Muscle of leg (tissue), 11 donors: ENCODE results near the gene SPRR4. TPM values are rescaled to one million over a fixed set of nuclear protein-coding genes. Genes with fewer than 3 reads are reported as not detected.

Experiments used
- DNase-seq: peaks from one replicate; pipeline ENCODE4 v3.0.0; 2013
- H3K27ac ChIP-seq: one replicate; pipeline ENCODE4 v1.5.1; 2013; ENCODE audit warnings: mild to moderate bottlenecking, low read length, control low read depth
- H3K27me3 ChIP-seq: one replicate; pipeline ENCODE4 v1.6.1; 2013; ENCODE audit warnings: low read length; ENCODE audit not compliant: control insufficient read depth, insufficient read depth
- H3K36me3 ChIP-seq: one replicate; pipeline ENCODE4 v1.6.1; 2013; ENCODE audit warnings: low read length; ENCODE audit not compliant: control insufficient read depth, insufficient read depth
- H3K4me1 ChIP-seq: one replicate; pipeline ENCODE4 v1.6.1; 2013; ENCODE audit warnings: low read length; ENCODE audit not compliant: control insufficient read depth, insufficient read depth
- H3K4me3 ChIP-seq: one replicate; pipeline ENCODE4 v1.5.1; 2013; ENCODE audit warnings: low read length, control low read depth
- H3K9me3 ChIP-seq: replicated peaks from 2 replicates; pipeline ENCODE4 v1.6.1; 2013; ENCODE audit warnings: low read depth, low read length; ENCODE audit not compliant: control insufficient read depth
- WGBS: methylation state at CpG from one replicate; pipeline ENCODE4 v1.1.5; 2013; ENCODE audit warnings: missing lambda C conversion rate; ENCODE audit not compliant: insufficient coverage; 5-methylcytosine and 5-hydroxymethylcytosine counted together
- polyA plus RNA-seq, 8 donors: library from polyadenylated mRNA; unstranded; fragments of 120-200 nt; gene quantifications; one replicate each; pipeline versions ENCODE4 v1.2.1 to v1.2.3, GENCODE V29; 2013; ENCODE audit warnings: inconsistent platforms in 1 of 8, low replicate concordance in 1 of 8; ENCODE audit not compliant: insufficient read length in 8 of 8, insufficient read depth in 1 of 8
- total RNA-seq: library from RNA; stranded (reverse); fragments of 120-200 nt; gene quantifications from one replicate; pipeline ENCODE4 v1.2.4, GENCODE V29; 2013

Gene SPRR4
- total and polyA plus RNA-seq, 9 donors: not detected

DNA sequence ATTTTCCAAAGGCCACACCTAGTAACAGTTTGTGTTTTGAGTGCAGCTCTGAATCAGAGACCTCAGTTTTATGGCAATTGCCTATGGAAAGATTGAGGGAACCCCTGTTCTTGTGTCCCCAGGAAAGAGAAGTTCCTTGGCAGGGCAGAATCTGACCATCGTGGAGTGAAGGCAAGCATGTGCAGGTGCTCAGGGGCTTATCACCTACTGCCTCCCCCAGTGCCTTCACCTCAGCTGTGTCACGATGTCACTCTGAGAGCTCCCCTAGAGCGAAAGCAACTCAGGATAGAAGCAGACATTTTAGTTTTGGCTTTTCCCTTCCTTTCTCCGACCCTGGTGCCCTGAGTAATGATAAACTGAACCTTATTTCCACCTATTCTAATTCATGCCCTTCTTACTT lies 11.6 kb downstream of the SPRR4 start:
- Histone ChIP-seq H3K4me1 (no peaks in the 10 kb centered on the region), H3K27ac (no peak overlapping the region), H3K36me3 (no peaks in the 10 kb centered on the region), H3K27me3 (no peaks in the 10 kb centered on the region), H3K4me3 (no peak overlapping the region), H3K9me3 (no peaks in the 10 kb centered on the region)
- no peak for DNase-seq
- 81% methylated on average over 4 of the region's 4 CpGs for WGBS

DNA sequence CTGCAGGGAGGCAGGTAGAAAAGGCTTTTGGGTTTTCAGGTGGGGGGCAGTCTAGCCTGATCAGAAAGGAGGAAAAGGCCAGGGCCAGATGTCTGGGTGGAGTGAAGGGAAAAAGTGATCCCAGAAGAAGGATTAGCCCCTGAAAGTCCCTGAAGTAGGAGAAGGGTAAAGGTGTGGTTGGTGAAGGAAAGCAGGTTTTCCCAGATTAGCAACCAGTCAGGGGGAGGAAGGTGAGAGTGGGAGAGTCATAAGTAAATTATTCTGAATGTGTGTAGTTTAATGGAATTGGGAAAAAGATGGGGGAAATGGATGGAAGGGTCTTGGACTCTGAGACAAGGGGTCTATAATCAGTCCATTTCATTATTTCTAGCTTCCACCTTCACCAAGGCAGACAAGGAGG lies 12.8 kb downstream of the SPRR4 start:
- H3K9me3 ChIP-seq: no peaks in the 10 kb centered on the region
- no peaks in the 10 kb centered on the region for H3K36me3 ChIP-seq
- no peak overlapping the region for H3K27ac ChIP-seq
- no peaks in the 10 kb centered on the region for H3K4me1 ChIP-seq
- no peaks in the 10 kb centered on the region for H3K27me3 ChIP-seq
- no peak for DNase-seq
- no peak overlapping the region for H3K4me3 ChIP-seq

DNA sequence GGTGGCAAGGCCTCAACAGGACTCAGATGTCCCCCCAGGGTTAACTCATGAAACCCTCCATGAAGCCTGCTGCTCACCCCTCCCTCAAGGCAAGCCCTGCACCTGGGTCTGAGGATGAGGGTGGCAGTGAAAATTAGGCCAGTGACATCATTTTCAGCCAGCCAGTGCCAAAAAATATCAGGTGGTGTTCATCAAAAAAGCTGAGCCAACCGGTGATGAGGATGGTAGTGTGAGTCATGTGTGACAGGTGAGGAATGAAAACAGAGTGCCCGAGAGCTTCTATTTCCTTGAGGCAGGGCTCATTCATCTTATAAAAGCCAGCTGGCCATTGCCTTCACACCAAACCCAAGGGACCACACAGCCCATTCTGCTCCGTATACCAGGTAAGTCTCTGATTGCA lies 13.3 kb downstream of the SPRR4 start, which contains the start of gene SPRR1A:
Gene SPRR1A (plus strand): TSS at position 339 of the 400 bp plus-strand sequence. CDS start 1,150 bp downstream, outside the sequence.
- Histone ChIP-seq H3K4me3 (no peak within 1 kb of the TSS), H3K27ac (no peak within 1 kb of the TSS), H3K4me1 (no peaks in the 10 kb centered on the region), H3K9me3 (no peaks in the 10 kb centered on the region), H3K36me3 (no peaks in the 10 kb centered on the region), H3K27me3 (no peaks in the 10 kb centered on the region)
- DNase-seq: no peak
- WGBS: 100% methylated on average over 1 of the region's 3 CpGs

DNA sequence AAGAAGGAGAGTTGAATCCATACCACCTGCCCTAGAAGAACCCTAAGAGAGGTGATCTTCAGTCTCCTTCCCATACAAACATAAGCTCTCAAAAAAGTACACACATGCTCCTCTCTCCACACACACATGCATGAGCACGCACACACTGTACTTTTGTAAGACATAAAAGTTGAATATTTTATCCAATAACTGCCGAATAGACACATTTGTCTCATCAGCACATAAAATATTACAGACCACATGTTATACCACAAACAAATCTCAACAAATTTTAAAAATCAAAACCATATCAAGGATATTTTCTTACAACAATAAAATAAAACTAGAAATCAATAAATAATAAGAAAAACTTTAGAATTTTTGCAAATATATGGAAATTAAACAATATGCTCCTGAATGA lies 16.1 kb downstream of the SPRR4 start:
- Histone ChIP-seq H3K27me3 (no peaks in the 10 kb centered on the region), H3K36me3 (no peaks in the 10 kb centered on the region), H3K27ac (no peak overlapping the region), H3K9me3 (no peaks in the 10 kb centered on the region), H3K4me3 (no peak overlapping the region), H3K4me1 (no peaks in the 10 kb centered on the region)
- WGBS: no CpG with 5 or more reads among the region's 2 CpGs
- DNase-seq: no peak

DNA sequence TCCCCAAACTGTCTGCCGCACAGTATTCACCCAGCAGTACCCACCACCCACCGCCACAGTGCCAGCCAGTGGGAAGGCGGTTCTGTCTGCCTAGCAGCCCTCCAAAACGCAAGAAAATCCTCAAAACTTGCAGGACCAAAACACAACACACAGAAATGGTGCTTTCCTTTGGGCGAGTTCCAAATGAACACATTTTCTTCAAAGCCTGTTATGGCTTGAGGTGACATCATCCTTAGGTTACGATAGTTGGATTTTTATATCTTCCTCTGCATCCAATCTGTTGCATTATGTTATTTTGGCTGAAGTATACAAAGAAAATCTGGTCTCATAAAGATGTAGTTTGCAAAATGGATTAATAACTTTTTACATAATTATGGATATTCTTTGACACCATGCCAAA lies 22.7 kb downstream of the SPRR4 start:
- 90% methylated on average over 2 of the region's 6 CpGs for WGBS
- no peaks in the 10 kb centered on the region for H3K4me1 ChIP-seq
- H3K4me3 ChIP-seq: no peak overlapping the region
- H3K9me3 ChIP-seq: peaks cover 3% of the 10 kb centered on the region
- no peak overlapping the region for H3K27ac ChIP-seq
- no peaks in the 10 kb centered on the region for H3K27me3 ChIP-seq
- no peaks in the 10 kb centered on the region for H3K36me3 ChIP-seq
- DNase-seq: no peak

GRCh38 chr1:152995842-152996241 lies 25.4 kb downstream of the SPRR4 start:
- no peak for DNase-seq
- H3K36me3 ChIP-seq: no peaks in the 10 kb centered on the region
- no peak overlapping the region for H3K27ac ChIP-seq
- H3K4me3 ChIP-seq: no peak overlapping the region
- H3K9me3 ChIP-seq: peaks cover 3% of the 10 kb centered on the region
- no peaks in the 10 kb centered on the region for H3K27me3 ChIP-seq
- no peaks in the 10 kb centered on the region for H3K4me1 ChIP-seq
- WGBS: no CpG with 5 or more reads among the region's 1 CpG

- no peak for DNase-seq
- Histone ChIP-seq H3K27ac (no peak overlapping the region), H3K27me3 (no peaks in the 10 kb centered on the region)
Observed at GRCh38 chr1:152996633-152997400, 26.4 kb downstream of the SPRR4 start.

GRCh38 chr1:152997901-152998300 lies 27.5 kb downstream of the SPRR4 start:
- H3K36me3 ChIP-seq: no peaks in the 10 kb centered on the region
- H3K4me3 ChIP-seq: no peak overlapping the region
- no peak for DNase-seq
- H3K27me3 ChIP-seq: no peaks in the 10 kb centered on the region
- 20% methylated on average over 2 of the region's 7 CpGs for WGBS
- H3K27ac ChIP-seq: no peak overlapping the region
- H3K4me1 ChIP-seq: no peaks in the 10 kb centered on the region
- peaks cover 3% of the 10 kb centered on the region for H3K9me3 ChIP-seq

More at GRCh38 chr1:152996633-152997400, 26.4 kb downstream of the SPRR4 start:
- no peaks in the 10 kb centered on the region for H3K4me1 ChIP-seq
- no peaks in the 10 kb centered on the region for H3K36me3 ChIP-seq
- H3K9me3 ChIP-seq: peaks cover 3% of the 10 kb centered on the region
- H3K4me3 ChIP-seq: no peak overlapping the region
- WGBS: 18% methylated on average over 3 of the region's 5 CpGs

GRCh38 chr1:152998476-152998875 lies 28.0 kb downstream of the SPRR4 start:
- no peak for DNase-seq
- H3K4me3 ChIP-seq: no peak overlapping the region
- H3K36me3 ChIP-seq: no peaks in the 10 kb centered on the region
- H3K27me3 ChIP-seq: no peaks in the 10 kb centered on the region
- H3K27ac ChIP-seq: no peak overlapping the region
- peaks cover 3% of the 10 kb centered on the region for H3K9me3 ChIP-seq
- H3K4me1 ChIP-seq: no peaks in the 10 kb centered on the region
- WGBS: 100% methylated on average over 1 of the region's 4 CpGs

DNA sequence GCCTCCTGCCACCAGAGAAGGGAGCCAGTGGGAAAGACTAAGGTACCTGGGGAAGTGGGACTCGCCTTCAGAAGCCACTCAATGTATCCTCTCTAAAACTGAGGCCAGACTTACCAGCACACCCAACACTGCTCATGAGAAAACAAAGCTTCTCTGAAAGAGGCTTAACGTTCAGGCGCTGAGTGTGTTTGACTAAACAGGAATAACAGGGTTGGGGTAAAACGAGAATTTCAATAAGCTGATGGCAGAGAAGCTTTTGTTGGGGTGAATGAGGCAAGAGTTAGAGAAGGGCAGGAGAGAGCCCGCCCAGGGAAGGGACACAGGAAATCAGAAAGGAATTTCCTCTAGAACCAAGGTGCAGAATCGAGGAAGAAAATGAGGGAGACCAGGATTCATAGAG lies 29.4 kb downstream of the SPRR4 start:
- Histone ChIP-seq H3K4me1 (no peaks in the 10 kb centered on the region), H3K27ac (no peak overlapping the region), H3K36me3 (no peaks in the 10 kb centered on the region), H3K4me3 (no peak overlapping the region), H3K9me3 (peaks cover 3% of the 10 kb centered on the region), H3K27me3 (no peaks in the 10 kb centered on the region)
- 86% methylated on average over 4 of the region's 6 CpGs for WGBS
- no peak for DNase-seq

- H3K9me3 ChIP-seq: peaks cover under 1% of the 10 kb centered on the region
- H3K4me1 ChIP-seq: no peaks in the 10 kb centered on the region
- H3K27me3 ChIP-seq: no peaks in the 10 kb centered on the region
- no peak overlapping the region for H3K27ac ChIP-seq
- DNase-seq: no peak
- no peak overlapping the region for H3K4me3 ChIP-seq
- H3K36me3 ChIP-seq: no peaks in the 10 kb centered on the region
- WGBS: no CpG with 5 or more reads among the region's 1 CpG
Observed at GRCh38 chr1:153000294-153000693, 29.8 kb downstream of the SPRR4 start.
